WERI-Rb-1 (cell line): ENCODE measurements around the gene PABPN1L.

Experiments used
- DNase-seq: peaks from one replicate; pipeline ENCODE4 v3.0.0-alpha.2; 2020
- H3K27ac ChIP-seq: fragments of 250-450 bp; sonication (Bioruptor Pico); 2 replicates; pipeline ENCODE4 v1.5.1; 2020; ENCODE audit warnings: mild to moderate bottlenecking, moderate library complexity
- H3K27me3 ChIP-seq: fragments of 250-450 bp; sonication (Bioruptor Pico); 2 replicates; pipeline ENCODE4 v1.5.1; 2021; ENCODE audit warnings: mild to moderate bottlenecking, low read depth, moderate library complexity; ENCODE audit not compliant: insufficient read depth, severe bottlenecking
- H3K36me3 ChIP-seq: fragments of 250-450 bp; sonication (Bioruptor Pico); 2 replicates; pipeline ENCODE4 v1.5.1; 2020; ENCODE audit warnings: mild to moderate bottlenecking, moderate library complexity
- H3K4me3 ChIP-seq: 2 replicates; pipeline ENCODE4 v1.5.1; 2011; ENCODE audit warnings: low read depth, mild to moderate bottlenecking, control low read depth, low read length
- H3K9me3 ChIP-seq: fragments of 250-450 bp; sonication (Bioruptor Pico); 2 replicates; pipeline ENCODE4 v1.5.1; 2021; ENCODE audit warnings: mild to moderate bottlenecking, moderate library complexity; ENCODE audit not compliant: severe bottlenecking
- TF ChIP-seq, protein P1 (sequence below): IDR thresholded peaks from 2 replicates; pipeline ENCODE4 v1.5.1; 2011; ENCODE audit warnings: low read depth, mild to moderate bottlenecking, control low read depth, inconsistent platforms, low read length

PABPN1L gene

DNA sequence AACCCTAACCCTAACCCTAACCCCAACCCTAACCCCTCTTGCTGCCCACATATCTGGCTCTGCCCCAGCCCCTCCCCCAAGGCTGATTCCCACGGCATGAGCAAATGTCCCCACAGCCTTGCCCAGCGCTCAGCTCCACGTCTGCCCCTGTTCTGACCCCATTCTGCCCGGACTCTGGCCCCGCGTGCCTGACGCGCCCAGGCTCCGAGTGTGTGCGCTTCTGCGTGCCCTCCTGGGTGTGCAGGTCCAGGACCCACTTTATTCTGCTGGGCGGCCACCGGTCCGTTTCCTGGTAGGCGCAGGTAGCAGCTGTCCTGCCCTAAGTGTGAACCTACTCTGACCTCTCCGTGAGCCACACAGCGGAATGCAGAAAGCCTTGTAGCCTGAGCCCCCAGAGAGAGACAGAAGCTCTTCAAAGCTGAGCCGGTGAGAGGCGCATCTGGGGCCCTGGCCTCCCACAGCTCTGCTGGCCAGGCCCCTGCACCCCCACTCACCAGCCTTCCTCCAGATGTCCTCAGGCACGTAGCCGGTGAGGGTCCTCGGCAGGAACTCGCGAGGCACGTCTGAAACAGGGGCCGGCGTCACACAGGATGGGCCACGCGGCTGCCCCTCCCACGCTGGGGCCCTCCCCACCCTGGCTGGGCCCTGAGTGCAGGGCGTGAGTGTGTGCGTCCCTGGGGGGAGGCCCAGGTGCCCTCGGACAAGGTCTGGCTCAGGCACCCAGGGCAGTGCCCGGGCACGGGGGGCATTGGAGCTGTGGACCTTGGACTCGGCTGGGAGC lies 14.0 kb upstream of the PABPN1L start:
- H3K36me3 ChIP-seq: peaks cover 8% of the 10 kb centered on the region
- no peak overlapping the region for H3K4me3 ChIP-seq
- no peaks in the 10 kb centered on the region for H3K27me3 ChIP-seq
- TF ChIP-seq, protein P1, sequence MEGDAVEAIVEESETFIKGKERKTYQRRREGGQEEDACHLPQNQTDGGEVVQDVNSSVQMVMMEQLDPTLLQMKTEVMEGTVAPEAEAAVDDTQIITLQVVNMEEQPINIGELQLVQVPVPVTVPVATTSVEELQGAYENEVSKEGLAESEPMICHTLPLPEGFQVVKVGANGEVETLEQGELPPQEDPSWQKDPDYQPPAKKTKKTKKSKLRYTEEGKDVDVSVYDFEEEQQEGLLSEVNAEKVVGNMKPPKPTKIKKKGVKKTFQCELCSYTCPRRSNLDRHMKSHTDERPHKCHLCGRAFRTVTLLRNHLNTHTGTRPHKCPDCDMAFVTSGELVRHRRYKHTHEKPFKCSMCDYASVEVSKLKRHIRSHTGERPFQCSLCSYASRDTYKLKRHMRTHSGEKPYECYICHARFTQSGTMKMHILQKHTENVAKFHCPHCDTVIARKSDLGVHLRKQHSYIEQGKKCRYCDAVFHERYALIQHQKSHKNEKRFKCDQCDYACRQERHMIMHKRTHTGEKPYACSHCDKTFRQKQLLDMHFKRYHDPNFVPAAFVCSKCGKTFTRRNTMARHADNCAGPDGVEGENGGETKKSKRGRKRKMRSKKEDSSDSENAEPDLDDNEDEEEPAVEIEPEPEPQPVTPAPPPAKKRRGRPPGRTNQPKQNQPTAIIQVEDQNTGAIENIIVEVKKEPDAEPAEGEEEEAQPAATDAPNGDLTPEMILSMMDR: no peak
- no peak overlapping the region for H3K27ac ChIP-seq
- no peaks in the 10 kb centered on the region for H3K9me3 ChIP-seq
- DNase-seq: no peak

DNA sequence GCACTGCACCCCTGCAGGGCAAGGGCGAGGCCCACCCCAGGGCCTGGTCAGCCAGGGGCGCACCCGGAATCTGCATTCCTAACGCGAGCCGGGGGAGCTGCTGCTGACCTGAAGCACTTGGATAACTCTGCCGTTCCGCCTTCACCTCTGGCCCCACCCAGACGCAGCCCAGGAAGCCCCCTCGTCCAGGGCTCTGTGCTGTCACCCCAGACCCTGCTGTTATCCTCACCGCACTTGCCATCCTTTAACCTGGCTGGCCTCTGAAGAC lies 13.3 kb upstream of the PABPN1L start:
- Histone ChIP-seq H3K27me3 (no peaks in the 10 kb centered on the region), H3K4me3 (no peak overlapping the region), H3K9me3 (no peaks in the 10 kb centered on the region), H3K27ac (no peak overlapping the region), H3K36me3 (peaks cover 6% of the 10 kb centered on the region)
- no peak for DNase-seq
- TF ChIP-seq, protein P1: no peak

GRCh38 chr16:88878967-88879787 lies 12.7 kb upstream of the PABPN1L start:
- H3K36me3 ChIP-seq: peaks cover under 1% of the 10 kb centered on the region
- H3K9me3 ChIP-seq: no peaks in the 10 kb centered on the region
- no peak for DNase-seq
- H3K27ac ChIP-seq: no peak overlapping the region
- TF ChIP-seq, protein P1: no peak
- H3K27me3 ChIP-seq: no peaks in the 10 kb centered on the region
- no peak overlapping the region for H3K4me3 ChIP-seq

GRCh38 chr16:88878356-88878755 lies 11.9 kb upstream of the PABPN1L start:
- Histone ChIP-seq H3K36me3 (no peaks in the 10 kb centered on the region; the same call in 1 of the 2 replicates), H3K27me3 (no peaks in the 10 kb centered on the region), H3K27ac (no peak overlapping the region), H3K4me3 (no peak overlapping the region), H3K9me3 (no peaks in the 10 kb centered on the region)
- DNase-seq: no peak
- TF ChIP-seq, protein P1: no peak

DNA sequence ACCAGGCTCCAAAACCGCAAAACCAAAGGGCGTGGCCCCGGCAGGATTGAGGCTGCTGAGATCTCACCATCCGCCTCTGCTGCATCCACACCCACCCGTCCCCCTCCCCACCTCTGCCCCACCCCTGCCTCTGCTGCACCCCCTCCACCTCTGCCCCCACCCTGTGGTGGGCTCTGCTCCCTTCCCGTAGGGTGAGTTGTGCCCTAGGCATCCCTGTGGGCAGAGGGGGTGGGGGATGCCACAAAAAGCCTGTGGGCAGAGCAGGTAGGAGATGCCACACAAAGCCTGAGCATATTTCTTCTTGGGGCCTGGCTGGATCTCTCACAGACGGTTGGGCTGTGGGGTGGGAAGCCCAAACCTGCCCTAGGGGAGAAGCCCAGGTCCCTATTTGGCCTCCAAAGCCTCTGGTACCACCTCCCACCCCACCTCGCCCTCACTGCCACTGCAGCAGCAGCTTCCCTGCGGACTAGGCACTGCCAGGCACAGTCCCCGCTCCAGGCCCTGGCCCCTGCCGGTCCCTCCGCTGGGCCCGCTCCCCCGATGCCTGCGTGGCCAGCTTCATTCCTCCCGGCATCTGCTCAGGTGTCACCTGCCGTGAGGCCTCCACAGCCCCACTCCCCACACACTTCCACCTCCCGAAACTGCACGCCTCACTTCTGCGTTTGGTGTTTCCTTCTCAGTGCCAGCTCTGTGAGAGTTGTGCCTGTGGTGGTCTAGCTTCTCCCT lies 11.3 kb upstream of the PABPN1L start:
- TF ChIP-seq, protein P1: no peak
- no peak for DNase-seq
- no peaks in the 10 kb centered on the region; the same call in 1 of the 2 replicates for H3K36me3 ChIP-seq
- H3K9me3 ChIP-seq: no peaks in the 10 kb centered on the region
- H3K4me3 ChIP-seq: no peak overlapping the region
- no peak overlapping the region for H3K27ac ChIP-seq
- H3K27me3 ChIP-seq: no peaks in the 10 kb centered on the region
